HepG2 (cell line): Measurements from ENCODE around the gene SSNA1. TPM values are rescaled to one million over a fixed set of nuclear protein-coding genes. Genes with fewer than 3 reads are reported as not detected.
A peak's percentile ranks its signal among the peaks of the same experiment; 100 is the strongest.

Experiments used
- AGO1 ChIP-seq: fragments of 200-400 bp; formaldehyde crosslinking; IDR thresholded peaks from 2 replicates; pipeline ENCODE4 v1.6.1; 2017; ENCODE audit warnings: mild to moderate bottlenecking, low read depth, low read length, moderate library complexity; ENCODE audit not compliant: poor library complexity, severe bottlenecking
- ARNTL ChIP-seq: sonication (generic); formaldehyde crosslinking; IDR thresholded peaks from 2 replicates; pipeline ENCODE4 v1.4.0; 2020; ENCODE audit warnings: mild to moderate bottlenecking, missing genetic modification reagents
- BATF2 ChIP-seq: sonication (generic); formaldehyde crosslinking; IDR thresholded peaks from 2 replicates; pipeline ENCODE4 v1.8.0; 2022; ENCODE audit warnings: mild to moderate bottlenecking, missing genetic modification reagents, moderate library complexity
- ELF1 ChIP-seq: sonication (generic); formaldehyde crosslinking; IDR thresholded peaks from 2 replicates; pipeline ENCODE4 v1.4.0; 2020; ENCODE audit warnings: missing genetic modification reagents
- HNF1A ChIP-seq, 2 experiments: sonication (generic) in 1 of 2; formaldehyde crosslinking in 1 of 2; IDR thresholded peaks; 2 replicates each; pipeline versions ENCODE4 v1.4.0 to v1.6.1; 2016 to 2020; ENCODE audit warnings: borderline replicate concordance in 1 of 2, low read depth in 1 of 2, mild to moderate bottlenecking in 1 of 2, missing genetic modification reagents in 1 of 2
- IRF2 ChIP-seq: IDR thresholded peaks from 2 replicates; pipeline ENCODE4 v1.6.1; 2018; ENCODE audit warnings: missing genetic modification reagents, missing compliant biosample characterization
- LBX2 ChIP-seq: sonication (generic); formaldehyde crosslinking; IDR thresholded peaks from 2 replicates; pipeline ENCODE4 v1.5.0; 2020; ENCODE audit warnings: missing genetic modification reagents, mild to moderate bottlenecking, borderline replicate concordance
- MLLT10 ChIP-seq: sonication (generic); formaldehyde crosslinking; IDR thresholded peaks from 2 replicates; pipeline ENCODE4 v1.4.0; 2020; ENCODE audit warnings: missing genetic modification reagents
- MXI1 ChIP-seq: IDR thresholded peaks from 3 replicates; pipeline ENCODE4 v1.6.1; 2012; ENCODE audit warnings: low read depth, low read length, inconsistent platforms, borderline replicate concordance
- RFX3 ChIP-seq: IDR thresholded peaks from 2 replicates; pipeline ENCODE4 v1.6.1; 2016; ENCODE audit warnings: missing biosample characterization, missing genetic modification reagents
- SALL2 ChIP-seq: sonication (generic); formaldehyde crosslinking; IDR thresholded peaks from 2 replicates; pipeline ENCODE4 v1.8.1; 2023; ENCODE audit warnings: mild to moderate bottlenecking, missing genetic modification reagents, inconsistent platforms
- SNAPC4 ChIP-seq: sonication (generic); formaldehyde crosslinking; IDR thresholded peaks from 2 replicates; pipeline ENCODE4 v1.4.0; 2020; ENCODE audit warnings: mild to moderate bottlenecking, missing genetic modification reagents
- ZNF709 ChIP-seq: sonication (generic); formaldehyde crosslinking; IDR thresholded peaks from 2 replicates; pipeline ENCODE4 v1.5.0; 2020; ENCODE audit warnings: mild to moderate bottlenecking, missing genetic modification reagents
- ZNF784 ChIP-seq: sonication (generic); formaldehyde crosslinking; IDR thresholded peaks from 2 replicates; pipeline ENCODE4 v1.5.1; 2020; ENCODE audit warnings: missing genetic modification reagents, mild to moderate bottlenecking, borderline replicate concordance
- ZNF891 ChIP-seq: sonication (generic); formaldehyde crosslinking; IDR thresholded peaks from 2 replicates; pipeline ENCODE4 v1.5.0; 2020; ENCODE audit warnings: mild to moderate bottlenecking, missing genetic modification reagents
- polyA plus RNA-seq, 8 experiments: library from polyadenylated mRNA; depleted of rRNA in 3 of 8; stranded (reverse) in 7 of 8; unstranded in 1 of 8; fragments of >200 nt; fragmentation: Illumina TruSeq in 4 of 8; extraction: Trizol in 4 of 8; gene quantifications; 2 replicates each; pipeline versions ENCODE4 v1.2.1 to v1.2.3, GENCODE V29; 2011 to 2016; ENCODE audit warnings: low read depth in 4 of 8, missing spikeins in 1 of 8, mixed read lengths in 1 of 8; ENCODE audit not compliant: insufficient read depth in 1 of 8
- total RNA-seq, 5 experiments: library from RNA; depleted of rRNA; stranded (reverse); fragments of >200 nt; fragmentation: Illumina TruSeq; extraction: Trizol; gene quantifications; 2 replicates each; pipeline ENCODE4 v1.2.3, GENCODE V29; 2016; ENCODE audit warnings: low read depth in 1 of 5

The SSNA1 gene
- total and polyA plus RNA-seq, 2 of the 13 experiments (the other 11 are each of a cell fraction or from before 2014, with no cell fraction given): 35.9 to 49.4 TPM

- TF ChIP-seq SNAPC4 (CRISPR knock-in tag) (peak; percentile 87; the same call in 1 of the 2 replicates), LBX2 (CRISPR knock-in tag) (peak; percentile 77; the same call in 1 of the 2 replicates), BATF2 (no peak), ZNF709 (peak; percentile 75; the same call in 1 of the 2 replicates), ELF1 (CRISPR knock-in tag) (peak; percentile 49), ARNTL (CRISPR knock-in tag) (peak; percentile 65), IRF2 (CRISPR knock-in tag) (peak; percentile 35; the same call in 1 of the 2 replicates), RFX3 (CRISPR knock-in tag) (no peak), AGO1 (peak; percentile 31), HNF1A (IDR thresholded peaks at IDR 0.05; ENCODE audit: low read depth) (no peak), HNF1A (CRISPR knock-in tag; IDR thresholded peaks at IDR 0.05; ENCODE audit: borderline replicate concordance) (peak; percentile 17; the same call in 1 of the 2 replicates), MXI1 (peak; percentile 63; the same call in 1 of the 3 replicates), MLLT10 (no peak), ZNF784 (CRISPR knock-in tag) (peak; percentile 60; the same call in 1 of the 2 replicates), SALL2 (CRISPR knock-in tag) (0 out of 2 replicates have a peak, but pooled peaks have one; percentile 36), ZNF891 (CRISPR knock-in tag) (peak; percentile 17; the same call in 1 of the 2 replicates)
Observed at GRCh38 chr9:137217276-137218211, 29.1 kb downstream of the SSNA1 start (continued).
